ENCODE measurements around the gene DNAJC5. TPM values are rescaled to one million over a fixed set of nuclear protein-coding genes. Genes with fewer than 3 reads are reported as not detected.

The DNAJC5 gene
- total RNA-seq, 3 donors from 2014 or later: 57.5 to 65.9 (median 65.4) TPM

DNA sequence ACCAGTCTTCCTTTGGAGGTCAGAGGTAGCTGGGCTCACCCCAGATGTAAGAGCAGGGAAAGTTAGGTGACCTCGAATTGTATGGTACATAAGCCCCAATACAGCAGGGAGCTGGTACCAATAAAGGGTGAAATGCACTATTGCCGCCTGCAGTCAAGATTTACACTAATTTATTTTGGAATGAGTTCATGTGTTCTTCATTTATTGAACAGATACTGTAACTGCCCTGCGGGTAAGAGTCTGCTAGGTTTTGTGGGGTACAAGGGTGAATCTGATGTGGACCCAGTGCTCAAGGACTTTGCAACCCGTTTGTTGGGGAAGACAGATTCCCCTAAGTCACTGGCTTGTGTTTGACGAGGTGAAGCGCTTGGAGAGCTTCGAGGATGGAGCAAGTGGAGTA lies 2.5 kb upstream of the DNAJC5 start:
- intact Hi-C loops (cut with DNase I, micrococcal nuclease): no loop called here
- ATAC-seq: no peak
- no peaks in the 10 kb centered on the region for H3K9me3 ChIP-seq
- no peak for DNase-seq
- TF ChIP-seq, protein P1, sequence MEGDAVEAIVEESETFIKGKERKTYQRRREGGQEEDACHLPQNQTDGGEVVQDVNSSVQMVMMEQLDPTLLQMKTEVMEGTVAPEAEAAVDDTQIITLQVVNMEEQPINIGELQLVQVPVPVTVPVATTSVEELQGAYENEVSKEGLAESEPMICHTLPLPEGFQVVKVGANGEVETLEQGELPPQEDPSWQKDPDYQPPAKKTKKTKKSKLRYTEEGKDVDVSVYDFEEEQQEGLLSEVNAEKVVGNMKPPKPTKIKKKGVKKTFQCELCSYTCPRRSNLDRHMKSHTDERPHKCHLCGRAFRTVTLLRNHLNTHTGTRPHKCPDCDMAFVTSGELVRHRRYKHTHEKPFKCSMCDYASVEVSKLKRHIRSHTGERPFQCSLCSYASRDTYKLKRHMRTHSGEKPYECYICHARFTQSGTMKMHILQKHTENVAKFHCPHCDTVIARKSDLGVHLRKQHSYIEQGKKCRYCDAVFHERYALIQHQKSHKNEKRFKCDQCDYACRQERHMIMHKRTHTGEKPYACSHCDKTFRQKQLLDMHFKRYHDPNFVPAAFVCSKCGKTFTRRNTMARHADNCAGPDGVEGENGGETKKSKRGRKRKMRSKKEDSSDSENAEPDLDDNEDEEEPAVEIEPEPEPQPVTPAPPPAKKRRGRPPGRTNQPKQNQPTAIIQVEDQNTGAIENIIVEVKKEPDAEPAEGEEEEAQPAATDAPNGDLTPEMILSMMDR (IDR thresholded peaks at IDR 0.05): no peak
- H3K4me1 ChIP-seq (ENCODE audit: low read depth): peaks cover 21% of the 10 kb centered on the region
- peaks cover 5% of the 10 kb centered on the region for H3K36me3 ChIP-seq (ENCODE audit: low read depth)
- H3K4me3 ChIP-seq: no peak overlapping the region

DNA sequence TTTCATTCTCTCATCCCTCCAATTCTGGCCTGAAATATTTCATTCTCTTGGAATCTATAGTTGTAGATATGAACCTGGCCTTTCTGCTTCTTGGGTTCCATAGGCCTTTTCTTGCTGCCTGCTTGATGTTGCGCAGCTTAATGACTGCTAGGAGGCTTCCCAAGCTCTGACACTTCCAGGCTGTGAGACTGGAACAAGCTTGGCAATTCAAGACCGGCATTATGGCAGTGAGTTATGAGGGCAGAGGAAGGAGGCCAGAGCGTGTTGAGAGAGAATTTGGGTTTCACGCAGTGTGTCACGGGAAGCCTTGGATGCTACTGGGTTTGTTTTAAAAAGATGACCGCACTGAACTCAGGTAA lies 948 bp upstream of the DNAJC5 start:
- TF ChIP-seq, protein P1 (IDR thresholded peaks at IDR 0.05): no peak
- intact Hi-C loops (cut with DNase I, micrococcal nuclease): no loop called here
- no peaks in the 10 kb centered on the region for H3K9me3 ChIP-seq
- H3K4me3 ChIP-seq: no peak overlapping the region
- peaks cover 5% of the 10 kb centered on the region for H3K36me3 ChIP-seq (ENCODE audit: low read depth)
- DNase-seq (no peak), ATAC-seq (no peak)
- H3K4me1 ChIP-seq (ENCODE audit: low read depth): peaks cover 31% of the 10 kb centered on the region

- Histone ChIP-seq H3K9me3 (no peaks in the 10 kb centered on the region), H3K4me3 (peak overlapping the region; percentile 40), H3K36me3 (ENCODE audit: low read depth) (peaks cover 5% of the 10 kb centered on the region), H3K4me1 (ENCODE audit: low read depth) (peaks cover 31% of the 10 kb centered on the region)
- intact Hi-C loops (cut with DNase I, micrococcal nuclease): no loop called here
- ATAC-seq (no peak), DNase-seq (peak in 1 of 3 donors; percentile 57)
- TF ChIP-seq, protein P1 (IDR thresholded peaks at IDR 0.05): no peak
These were observed 451 bp downstream of the DNAJC5 start for GRCh38 chr20:63895202-63895951.

DNA sequence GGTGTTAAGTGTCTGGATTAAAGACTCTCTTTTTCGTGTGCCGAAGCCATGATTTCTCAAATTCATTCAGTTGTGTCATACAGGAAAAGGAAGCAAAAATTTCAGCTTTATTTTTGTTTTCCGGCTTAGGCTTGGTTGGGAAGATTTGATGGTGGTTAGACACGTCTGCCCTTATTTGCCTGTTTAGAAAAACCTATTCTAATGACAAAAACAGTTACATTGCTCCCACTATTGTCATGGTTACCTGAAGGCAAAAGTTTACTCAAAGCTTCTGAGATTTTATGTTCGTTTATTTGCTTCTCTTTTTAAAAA lies 982 bp downstream of the DNAJC5 start:
- Histone ChIP-seq H3K36me3 (ENCODE audit: low read depth) (peaks cover 2% of the 10 kb centered on the region), H3K4me3 (peak overlapping the region; percentile 40), H3K4me1 (ENCODE audit: low read depth) (peaks cover 33% of the 10 kb centered on the region), H3K9me3 (no peaks in the 10 kb centered on the region)
- DNase-seq (no peak), ATAC-seq (no peak)
- intact Hi-C loops (cut with DNase I, micrococcal nuclease): no loop called here
- TF ChIP-seq, protein P1 (IDR thresholded peaks at IDR 0.05): no peak

DNA sequence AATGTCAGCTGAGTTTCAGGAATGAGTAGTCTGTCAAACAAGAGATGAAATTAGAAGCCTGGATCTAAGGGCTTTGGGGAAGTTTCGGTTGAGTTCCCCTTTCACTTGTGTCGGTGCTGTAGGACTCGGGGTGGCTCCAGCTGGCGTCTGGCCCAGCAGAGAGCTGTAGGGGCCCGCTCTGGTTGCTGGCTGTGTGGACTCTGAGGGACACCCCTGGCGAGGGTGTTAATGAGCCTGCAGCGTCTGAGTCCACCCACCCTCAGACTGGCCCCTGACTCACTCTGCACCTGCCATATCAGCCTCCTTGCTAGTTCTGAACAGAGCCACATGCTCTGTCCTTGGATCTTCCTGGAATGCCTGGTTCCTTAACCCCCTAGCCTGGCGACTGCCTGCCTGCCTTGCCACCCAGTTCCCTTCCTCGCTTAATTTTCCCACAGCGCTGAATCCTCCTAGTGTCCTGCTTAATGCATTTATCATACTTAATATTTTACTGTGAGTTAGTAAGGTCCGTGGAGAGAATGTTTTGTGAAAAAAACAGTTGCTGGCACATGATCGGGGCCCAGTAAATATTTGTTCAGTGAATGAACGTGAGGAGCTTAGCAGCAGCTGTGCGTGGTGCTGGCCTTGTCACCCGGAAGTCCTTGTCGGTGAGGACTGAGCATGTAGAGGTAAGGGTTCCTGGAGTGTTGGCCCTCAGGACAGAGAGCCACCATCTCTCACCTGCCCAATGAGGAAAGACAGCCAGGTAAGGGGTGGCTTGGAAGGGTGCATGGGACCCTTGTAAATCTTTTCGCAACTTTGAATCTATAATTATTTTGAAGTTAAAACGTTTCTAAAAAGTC lies 1.6 kb downstream of the DNAJC5 start:
- no peaks in the 10 kb centered on the region for H3K9me3 ChIP-seq
- intact Hi-C loops (cut with DNase I, micrococcal nuclease): no loop called here
- H3K4me3 ChIP-seq: no peak overlapping the region
- DNase-seq (peak; percentile 66 to 75 (median 69)), ATAC-seq (peak; percentile 60)
- TF ChIP-seq, protein P1 (IDR thresholded peaks at IDR 0.05): no peak
- H3K36me3 ChIP-seq (ENCODE audit: low read depth): no peaks in the 10 kb centered on the region
- H3K4me1 ChIP-seq (ENCODE audit: low read depth): peaks cover 36% of the 10 kb centered on the region
